ENCODE data around the gene CHCHD6.

CHCHD6 gene

DNA sequence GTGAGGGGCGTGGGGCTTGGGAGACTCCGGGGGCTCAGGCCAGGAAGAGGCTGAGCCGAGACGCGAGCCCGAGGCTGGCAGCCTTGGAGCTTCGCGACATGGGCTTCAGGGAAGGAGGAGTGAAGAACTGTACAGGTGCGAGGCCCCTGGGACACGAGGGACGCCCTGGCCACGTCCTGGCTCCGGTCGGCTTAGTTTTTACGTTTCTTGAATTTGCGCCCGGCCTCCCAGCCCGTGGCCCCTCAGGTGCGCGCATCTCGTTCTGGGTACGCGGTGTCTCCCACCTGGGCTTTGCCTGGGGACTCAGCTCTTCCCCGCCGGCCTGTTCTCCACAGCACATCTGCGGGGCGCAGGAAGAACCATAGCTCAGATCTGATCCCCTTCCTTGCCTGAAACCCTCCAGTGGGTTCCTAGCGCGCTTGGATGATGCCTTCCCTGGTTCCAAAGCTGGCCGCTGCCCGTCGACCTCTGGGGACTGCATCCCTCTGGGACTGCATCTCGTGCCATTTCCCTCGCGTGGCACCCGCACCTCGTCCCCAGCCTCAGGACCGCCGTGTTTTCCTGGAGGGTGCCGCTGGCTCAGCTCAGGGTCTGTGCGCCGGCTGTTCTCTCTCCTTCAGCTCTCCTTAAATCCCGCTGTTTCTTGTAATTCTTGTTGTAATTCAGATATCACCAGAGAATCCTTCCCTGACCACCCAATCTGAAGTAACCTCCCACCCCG lies 614 bp downstream of the CHCHD6 start:
- no peak for DNase-seq (ENCODE audit: low read depth)

DNA sequence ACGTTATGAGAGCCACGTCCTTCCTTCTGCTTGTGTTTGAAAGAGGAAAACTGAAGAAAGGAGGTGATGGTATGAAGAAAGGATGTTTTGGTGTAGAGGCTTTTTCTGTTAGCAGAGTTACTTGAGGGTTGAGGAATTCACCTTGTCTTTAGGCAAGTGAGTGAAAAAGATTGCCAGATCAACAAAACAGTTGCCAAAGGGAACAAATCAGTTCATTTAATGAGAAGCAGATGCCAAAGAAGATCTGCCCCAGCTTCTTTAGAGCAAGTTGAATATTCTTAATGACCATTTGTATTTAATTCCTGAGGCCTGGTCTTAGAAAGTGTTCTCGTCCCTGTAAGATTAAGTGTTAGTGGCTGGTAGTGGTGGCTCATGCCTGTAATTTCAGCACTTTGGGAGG lies 2.6 kb downstream of the CHCHD6 start:
- no peak for DNase-seq (ENCODE audit: low read depth)

DNA sequence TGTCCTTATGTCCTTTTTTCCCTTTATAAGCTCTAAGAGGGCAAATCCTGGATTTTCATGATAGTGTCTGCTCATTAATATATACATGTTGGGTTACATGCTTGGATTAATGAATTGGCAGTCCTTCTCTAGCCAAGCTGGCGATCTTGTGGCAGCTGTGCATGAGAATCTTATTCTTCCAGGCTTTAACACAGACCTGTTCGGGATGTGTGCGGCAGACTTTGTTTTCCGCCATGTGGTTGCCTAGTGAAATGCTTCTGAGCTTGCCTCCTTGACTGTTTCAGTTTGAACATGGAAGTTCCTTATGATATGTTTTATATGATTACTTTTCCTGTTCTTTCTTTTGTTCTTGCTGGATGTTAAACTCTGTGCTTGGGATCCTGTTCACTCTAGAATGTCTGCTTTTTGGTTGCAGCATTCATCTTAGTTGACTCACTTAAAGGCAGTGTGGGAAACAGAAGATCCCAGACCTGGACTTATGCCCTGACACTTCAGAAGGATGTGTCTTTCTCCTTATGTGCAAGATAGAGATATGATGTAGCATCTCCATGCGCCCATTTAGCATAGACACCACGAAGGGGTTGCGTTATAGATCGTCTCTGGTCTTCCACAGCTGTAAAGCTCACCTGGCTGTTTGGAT lies 7.2 kb downstream of the CHCHD6 start:
- no peak for DNase-seq (ENCODE audit: low read depth)

DNA sequence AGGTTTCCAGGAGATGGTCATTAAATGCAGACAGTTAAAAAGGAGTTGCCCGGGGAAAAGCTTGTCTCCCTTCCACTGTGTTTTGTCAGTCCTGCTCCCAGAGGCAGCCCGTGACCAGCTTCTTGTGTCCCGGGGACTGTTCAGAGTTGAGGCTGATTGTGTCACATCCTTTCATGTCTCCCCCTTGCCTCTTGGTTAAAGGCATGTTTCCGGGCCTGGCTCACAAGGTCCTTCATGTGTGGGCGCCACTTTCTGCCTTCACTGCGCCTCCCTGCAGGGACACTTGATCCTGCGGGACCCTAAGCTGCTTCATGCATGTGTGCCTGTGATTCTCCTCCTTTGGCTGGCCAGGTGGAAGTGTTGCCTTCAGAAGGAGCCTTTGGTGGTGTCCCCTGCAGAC lies 9.2 kb downstream of the CHCHD6 start:
- no peak for DNase-seq (ENCODE audit: low read depth)

DNA sequence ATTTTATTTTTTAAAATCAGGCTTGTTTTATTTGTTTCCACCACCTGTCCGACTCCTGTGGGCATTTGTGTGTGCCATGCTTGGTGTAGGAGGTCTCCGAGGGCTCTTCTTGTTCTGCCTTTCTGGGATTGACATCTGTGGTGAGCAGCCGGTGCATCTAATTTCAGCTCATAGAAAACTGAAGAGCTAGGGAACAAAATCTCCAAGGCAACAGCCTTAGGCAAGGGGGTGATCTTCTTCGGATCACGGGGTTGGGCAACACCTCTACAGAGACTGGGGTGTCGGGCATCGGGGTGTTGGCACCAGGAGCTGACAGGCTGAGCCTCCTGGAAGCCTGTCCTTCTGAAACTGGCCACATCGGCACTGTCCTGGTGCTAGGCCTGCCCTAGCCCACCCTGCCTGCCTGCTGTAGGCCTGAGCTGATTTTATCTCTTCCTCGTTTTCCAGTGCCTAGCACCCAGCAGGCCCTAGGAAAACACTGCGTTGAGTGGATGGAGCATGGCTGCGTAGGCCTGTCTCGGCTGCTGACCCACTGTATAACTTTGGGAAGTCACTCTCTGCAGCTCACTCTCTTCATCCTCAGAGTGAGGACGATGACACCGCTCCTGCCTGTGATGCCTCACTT lies 10.3 kb downstream of the CHCHD6 start:
- no peak for DNase-seq (ENCODE audit: low read depth)

DNA sequence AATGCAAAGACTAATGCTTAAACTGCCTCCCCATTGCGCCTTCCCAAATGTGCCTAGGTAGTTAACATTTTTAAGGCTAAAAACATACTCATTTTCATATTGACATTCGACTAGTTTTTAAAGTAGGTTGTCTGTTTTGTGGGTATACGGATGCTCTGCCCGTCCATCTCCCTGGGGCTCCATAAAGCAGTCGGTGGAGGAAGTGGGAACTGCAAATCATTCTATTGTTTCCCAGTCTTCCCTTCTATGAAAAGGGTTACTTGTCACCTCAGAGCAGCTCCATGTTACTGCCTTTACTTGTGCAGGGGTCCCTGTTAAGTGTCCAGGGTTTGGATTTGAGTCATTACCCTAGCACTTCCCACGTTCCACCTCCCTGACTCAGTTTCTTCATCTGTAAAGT lies 10.9 kb downstream of the CHCHD6 start:
- no peak for DNase-seq (ENCODE audit: low read depth)

DNA sequence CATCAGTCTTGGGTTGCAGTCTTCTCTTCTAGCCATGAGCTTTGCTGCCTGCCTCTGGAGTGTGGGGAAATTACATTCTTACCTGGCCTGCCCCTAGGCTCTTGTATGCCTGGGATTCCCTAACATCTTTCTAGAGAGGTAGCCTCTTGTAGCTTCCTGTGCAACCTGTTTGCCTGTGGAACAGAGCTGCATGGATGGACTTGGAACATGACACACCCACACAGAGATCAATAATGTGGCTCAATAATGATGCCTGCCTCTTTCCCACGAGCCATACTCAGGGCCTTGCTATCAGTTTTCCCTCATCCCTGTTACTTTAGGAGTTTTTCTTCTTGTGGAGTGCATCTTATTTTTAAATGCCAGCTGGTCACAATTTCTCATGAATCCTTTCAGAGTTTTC lies 11.4 kb downstream of the CHCHD6 start:
- DNase-seq (ENCODE audit: low read depth), result no peak

DNA sequence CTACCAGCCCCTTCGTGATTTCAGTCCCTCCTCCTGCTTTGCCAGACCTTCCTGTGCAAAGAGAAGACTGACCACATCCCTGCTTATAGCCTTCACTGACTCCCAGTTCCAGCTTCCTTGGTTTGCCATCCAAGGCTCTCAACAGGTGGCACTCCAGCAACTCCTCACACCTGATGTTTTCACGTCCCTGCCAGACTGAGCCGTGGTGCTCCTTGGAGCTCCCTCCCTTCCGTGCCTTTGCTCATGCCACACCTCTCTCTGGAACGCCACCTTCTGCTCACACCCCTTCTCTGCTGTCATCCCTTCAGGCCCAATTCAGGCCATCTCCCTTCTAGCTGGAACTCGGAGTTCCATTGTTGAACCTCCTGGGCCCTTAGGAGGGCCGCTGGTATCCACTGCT lies 12.0 kb downstream of the CHCHD6 start:
- DNase-seq (ENCODE audit: low read depth), result no peak

DNA sequence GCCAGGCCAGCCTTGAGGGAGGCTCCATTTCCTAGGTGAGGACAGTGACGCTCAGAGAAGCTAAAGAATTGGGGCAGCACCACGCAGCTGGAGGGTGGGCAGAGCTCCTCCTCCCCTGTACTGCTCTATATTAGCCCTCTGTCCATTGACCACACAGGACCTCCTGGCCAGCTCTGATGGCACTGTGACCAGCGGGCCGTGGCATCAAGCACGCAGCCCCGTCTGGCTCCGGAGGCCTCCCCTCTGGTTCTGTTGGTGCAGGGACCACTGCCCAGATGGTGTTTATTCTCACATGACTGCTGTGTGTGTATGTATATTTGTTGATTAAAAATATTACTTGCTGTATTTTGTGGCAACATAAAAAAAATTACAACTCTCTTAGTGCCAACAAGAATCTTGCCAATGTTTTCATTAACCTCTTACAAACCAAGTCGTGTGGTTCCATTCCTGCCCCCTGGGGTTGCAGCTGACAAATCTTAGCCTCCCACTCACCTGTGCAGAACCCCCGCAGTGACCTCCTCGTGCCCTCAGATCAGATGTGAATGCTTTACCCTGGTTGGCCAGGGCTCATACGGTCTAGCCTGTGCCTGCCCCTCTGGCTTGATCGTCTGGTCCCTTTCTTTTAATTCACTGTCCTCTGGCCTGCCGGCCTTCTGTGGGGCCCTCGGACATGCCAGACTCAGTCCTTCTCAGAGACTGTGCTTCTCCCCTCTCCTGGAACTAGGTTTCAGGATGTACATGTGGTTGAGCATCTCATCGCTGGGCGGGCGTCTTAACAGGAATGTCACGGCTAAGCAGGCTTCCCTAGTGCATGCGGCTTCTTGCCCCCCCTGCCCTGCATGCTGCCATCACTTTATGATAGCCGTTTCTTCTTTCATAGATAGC lies 14.8 kb downstream of the CHCHD6 start:
- DNase-seq (ENCODE audit: low read depth), result no peak

DNA sequence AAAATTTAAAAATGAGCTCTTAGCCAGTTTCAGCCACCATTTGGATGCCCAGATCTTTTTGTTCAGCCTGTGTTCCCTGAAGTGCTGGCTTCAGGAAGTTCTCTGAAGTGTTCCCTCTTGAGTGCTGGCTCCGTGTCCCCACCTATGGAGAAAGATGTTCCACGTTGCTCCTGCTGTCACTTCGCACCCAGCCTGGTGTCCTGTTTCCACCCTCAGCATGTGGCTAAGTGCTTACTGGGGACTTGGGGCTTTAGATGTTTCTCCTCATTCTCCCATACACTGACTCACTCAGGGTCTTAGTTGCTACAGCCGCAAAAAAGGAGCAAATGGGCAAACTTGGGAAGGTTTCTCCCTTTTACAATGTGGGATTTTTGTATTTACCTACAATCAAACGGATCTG lies 16.6 kb downstream of the CHCHD6 start:
- DNase-seq (ENCODE audit: low read depth), result no peak

DNA sequence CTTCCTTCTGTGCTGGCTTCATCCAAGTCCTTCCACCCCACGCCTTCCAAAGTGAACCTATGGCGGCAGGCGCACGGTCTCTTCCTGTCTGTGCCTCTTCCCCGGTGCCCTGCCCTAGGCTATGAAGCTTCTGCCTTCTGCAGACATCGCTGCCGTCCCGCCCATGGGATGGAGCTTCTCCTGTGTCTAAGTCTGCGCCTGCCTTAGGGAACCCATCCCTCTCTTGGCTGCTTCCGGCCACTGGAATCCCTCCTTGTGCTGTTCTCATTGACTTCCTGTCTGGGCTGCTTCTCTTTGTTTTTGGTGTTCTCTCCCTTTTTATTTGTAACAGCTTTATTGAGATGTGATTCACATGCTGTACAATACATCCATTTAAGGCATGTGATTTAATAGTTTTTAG lies 17.2 kb downstream of the CHCHD6 start:
- no peak for DNase-seq (ENCODE audit: low read depth)

DNA sequence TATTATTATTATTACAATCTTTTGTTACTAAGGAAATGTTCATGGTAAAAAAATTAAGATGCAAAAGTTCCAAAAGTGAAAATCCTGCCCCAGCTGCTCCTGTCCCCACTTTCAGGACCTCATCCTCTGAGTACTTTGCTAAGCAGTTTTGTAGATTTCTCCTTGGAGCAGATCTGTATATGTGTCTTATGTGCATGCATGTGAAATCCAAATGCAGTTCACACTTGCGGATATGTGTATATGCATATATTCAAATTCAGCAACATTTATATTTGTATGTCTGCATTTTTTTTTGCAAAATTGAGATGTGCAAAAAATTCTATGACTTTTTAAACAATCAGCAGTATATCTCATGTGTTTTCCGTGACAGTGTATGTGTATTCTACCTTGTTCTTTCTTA lies 19.2 kb downstream of the CHCHD6 start:
- DNase-seq (ENCODE audit: low read depth), result no peak

DNA sequence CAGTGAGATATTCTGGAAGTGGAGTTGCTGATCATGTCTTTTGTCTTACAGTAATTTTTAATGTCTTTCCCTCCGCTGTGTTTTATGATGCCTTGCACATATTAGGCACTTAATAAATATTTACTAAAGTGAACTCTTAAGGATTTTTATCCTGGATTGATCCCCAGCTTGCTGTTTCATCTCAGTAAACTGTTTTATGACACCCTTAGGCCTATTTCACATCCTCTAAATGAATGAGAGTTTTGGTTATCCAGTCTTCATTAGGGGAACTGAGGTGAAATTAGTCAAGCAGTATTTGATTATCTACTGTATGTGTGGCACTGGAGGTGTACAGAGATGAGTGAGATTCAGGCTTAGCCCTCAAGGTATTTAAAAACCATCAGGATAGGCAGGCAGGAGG lies 19.8 kb downstream of the CHCHD6 start:
- no peak for DNase-seq (ENCODE audit: low read depth)

DNA sequence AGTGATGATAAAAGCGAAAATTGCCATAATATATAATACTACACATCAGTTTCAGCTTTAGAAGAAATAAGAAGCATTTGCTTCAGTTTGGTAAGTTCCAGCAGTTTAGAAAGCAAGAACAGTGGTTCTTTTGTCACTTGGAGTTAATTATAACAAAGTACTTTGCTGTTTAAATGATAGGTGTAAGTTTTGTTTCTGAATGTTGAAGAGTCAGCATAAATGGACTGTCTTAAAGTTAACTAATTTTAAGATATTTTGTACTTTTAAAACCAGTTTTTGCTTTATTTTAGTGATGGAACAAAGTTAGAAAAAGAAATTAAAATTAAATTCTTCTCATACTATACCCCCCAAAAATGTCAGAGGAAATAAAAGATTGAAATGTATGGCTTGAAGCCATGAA lies 24.6 kb downstream of the CHCHD6 start:
- DNase-seq (ENCODE audit: low read depth), result no peak

DNA sequence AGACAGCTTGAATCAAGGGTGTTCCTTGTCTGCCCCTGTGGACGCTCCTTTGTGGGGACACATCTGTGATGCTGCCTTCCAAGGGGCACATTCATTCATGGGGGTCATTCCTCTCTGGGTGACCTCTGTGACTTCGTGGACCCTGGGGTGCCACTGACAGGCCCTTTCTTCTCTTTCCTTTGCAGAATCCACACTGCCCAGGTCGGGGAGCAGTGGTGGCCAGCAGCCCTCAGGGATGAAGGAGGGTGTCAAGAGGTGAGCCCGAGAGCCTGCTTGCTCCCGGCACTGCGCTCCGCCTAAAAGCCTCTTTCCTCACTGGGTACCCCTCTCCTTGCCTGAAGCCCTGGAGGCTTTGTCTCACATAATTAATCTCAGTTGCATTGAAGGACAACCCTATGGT lies 26.3 kb downstream of the CHCHD6 start:
- DNase-seq (ENCODE audit: low read depth), result no peak

DNA sequence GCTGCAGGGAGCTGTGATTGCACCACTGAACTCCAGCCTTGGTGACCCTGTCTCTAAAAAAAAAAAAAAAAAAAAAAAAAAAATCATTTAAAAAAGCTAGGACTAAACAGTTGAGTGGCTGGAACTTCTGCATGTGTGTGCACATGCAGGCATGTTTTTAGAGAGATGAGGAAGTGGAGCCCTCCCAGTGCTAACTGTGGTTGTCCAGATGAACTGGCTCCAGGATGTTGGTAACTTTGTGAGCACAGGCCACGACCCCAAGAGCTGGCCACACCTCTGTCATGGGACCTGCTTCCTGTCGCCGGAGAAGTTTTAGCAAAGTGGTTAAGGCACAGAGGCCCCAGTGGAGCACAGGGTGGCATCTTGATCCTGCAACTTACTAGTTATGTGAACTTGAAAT lies 27.0 kb downstream of the CHCHD6 start:
- no peak for DNase-seq (ENCODE audit: low read depth)

DNA sequence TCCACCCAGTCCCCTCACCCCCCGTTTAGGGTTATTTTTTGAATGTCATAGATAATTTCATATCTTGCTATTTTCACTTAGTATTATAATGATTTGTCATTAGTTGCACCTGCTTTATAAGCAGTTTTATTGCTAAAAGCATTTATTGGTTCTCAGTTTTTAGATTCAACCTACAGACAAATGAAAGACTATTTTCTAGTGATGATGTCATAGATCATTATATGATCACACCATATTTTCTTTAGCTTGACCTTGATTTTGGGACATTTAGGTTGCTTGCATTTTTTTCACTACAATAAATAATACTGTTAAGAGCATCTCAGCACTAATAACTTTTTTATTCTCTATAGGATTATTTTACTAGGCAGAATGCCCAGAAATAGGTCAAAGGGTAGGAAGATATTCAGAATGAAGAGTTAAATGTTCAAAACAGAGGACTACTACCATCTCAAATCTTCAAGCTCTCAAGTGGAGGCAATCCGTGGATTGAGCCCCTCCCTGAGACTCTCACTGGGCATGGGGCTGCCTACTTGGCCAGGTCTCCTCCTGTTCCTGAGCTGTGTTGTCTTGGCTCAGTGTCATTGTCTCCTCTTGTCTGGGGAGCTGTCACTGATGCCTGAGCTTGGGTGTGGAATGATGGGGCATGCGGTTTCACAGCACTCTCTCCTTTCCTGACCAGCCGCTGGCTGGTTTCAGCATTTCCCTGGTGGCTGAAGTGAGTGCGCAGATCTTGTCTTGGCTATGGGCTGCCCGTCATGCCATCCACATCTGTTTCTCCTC lies 28.4 kb downstream of the CHCHD6 start:
- DNase-seq (ENCODE audit: low read depth), result no peak

DNA sequence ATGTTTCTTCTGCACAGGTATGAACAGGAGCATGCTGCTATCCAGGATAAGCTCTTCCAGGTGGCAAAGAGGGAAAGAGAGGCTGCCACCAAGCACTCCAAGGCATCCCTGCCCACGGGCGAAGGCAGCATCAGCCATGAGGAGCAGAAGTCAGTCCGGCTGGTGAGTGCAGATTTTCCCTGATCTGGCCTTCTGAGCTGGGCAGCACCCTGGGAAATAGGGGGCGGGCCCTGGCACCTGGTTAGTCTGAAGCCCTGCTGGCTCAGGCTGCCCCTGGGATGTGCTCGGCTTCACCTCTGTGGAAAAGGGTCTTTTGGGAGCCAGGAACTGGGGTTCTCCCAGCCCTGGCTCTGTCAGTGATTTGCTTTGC lies 29.0 kb downstream of the CHCHD6 start:
- DNase-seq (ENCODE audit: low read depth), result no peak

DNA sequence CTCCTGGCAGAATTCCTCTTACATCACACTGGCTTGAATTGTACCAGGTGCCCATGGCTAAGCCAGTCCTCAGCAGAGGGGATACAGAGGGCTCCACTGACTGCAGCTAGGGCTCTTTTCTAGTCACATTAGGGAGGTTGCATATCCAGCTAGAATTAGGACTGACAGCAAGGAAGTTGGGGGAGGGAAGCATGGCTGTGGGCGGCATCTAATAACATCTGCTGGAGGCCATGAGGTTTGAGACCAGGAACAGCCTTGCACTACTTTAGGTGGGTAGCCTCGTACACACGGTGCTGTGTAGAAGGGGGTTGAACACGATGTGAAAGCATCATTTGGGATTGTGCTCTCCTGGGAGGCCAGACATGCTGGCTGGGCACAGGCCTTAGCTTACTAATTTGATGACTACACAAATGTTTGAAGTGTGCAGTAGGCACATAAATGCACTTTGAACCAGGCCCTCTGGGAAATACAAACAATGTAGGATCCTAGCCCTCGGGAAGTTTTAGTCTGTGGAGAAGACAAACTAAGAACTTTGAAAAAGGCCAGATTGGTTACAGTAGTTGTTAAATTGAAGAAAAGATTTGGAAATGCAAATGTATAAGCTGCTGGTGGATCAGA lies 30.2 kb downstream of the CHCHD6 start:
- DNase-seq (ENCODE audit: low read depth), result no peak

DNA sequence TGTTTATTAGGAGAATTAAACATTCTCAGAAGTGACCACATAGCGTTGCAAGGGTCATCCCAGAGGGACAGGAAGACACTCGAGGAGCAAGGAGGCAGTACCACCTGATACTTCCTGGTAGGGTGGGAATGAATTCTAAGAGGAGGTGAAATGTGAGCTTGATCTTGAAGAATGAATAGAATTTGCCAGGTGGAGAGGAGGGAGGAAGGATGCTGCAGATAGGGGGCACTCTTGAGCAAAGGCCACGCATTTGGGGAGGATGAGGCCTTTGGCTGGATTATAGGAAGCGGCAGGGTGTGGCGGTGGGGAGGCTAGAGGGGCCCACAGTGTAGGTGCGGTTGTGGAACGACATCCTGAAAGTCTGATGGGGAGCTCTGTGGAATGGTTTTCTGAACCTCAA lies 33.5 kb downstream of the CHCHD6 start:
- DNase-seq (ENCODE audit: low read depth), result no peak

DNA sequence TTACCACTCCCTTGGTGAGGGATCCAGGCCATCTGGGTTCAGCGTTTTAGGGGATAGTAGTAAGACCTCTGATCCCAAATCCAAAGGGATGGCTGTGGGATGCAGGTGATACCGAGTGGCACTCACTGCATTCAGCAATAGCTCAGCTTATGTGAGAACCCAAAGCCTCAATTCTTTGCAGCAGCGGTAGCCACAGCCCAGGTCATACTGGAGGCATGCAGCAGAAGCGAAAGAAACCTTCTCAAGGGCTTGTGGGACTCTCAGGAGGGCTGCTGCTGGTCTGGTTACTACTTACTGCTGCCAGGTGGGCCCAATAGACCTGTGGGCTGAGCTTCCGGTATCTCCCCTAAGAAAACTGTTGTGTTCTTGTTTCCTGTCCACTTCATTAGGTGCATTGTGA lies 38.0 kb downstream of the CHCHD6 start:
- no peak for DNase-seq (ENCODE audit: low read depth)

DNA sequence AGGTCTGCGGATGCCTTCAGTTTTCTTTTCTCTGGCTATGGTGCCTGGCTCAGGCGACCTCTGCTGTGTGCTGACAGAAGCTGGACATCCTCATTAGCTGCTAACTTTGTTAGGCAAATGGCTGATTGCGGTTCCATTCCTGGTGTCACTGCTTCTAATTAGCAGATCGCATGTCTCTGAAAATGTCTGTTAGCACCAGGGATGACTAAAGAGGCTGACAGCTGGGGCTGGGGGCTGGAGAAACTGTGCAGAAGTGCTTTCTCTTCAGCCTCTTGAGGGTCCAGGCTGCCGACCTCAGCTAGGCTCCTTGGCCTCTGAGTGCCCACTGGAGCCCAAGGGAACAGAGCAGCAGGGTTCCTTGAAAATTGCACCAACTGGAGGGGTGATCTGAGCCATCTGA lies 39.3 kb downstream of the CHCHD6 start:
- DNase-seq (ENCODE audit: low read depth), result no peak

All from stimulated activated CD8-positive, alpha-beta memory T cell treated with anti-CD3 and anti-CD28 coated beads, Interleukin-7, amount 100 ng/mL, for 24 hours (primary cell).